H9 (cell line): ENCODE measurements around the gene COX7A2L. TPM values are rescaled to one million over a fixed set of nuclear protein-coding genes. Genes with fewer than 3 reads are reported as not detected.

Experiments
- DNase-seq: peaks from one replicate; pipeline ENCODE4 v3.0.0-alpha.2; 2017
- H2AFZ ChIP-seq: one replicate; pipeline ENCODE4 v1.6.1; 2013; ENCODE audit warnings: mild to moderate bottlenecking, low read length, control low read depth, moderate library complexity
- H2AK5ac ChIP-seq: 2 replicates; pipeline ENCODE4 v1.6.1; 2013; ENCODE audit warnings: low read length, control low read depth, mixed read lengths; ENCODE audit not compliant: insufficient read length
- H2BK120ac ChIP-seq: one replicate; pipeline ENCODE4 v1.6.1; 2013; ENCODE audit warnings: low read depth, mild to moderate bottlenecking, low read length, control low read depth, inconsistent platforms; ENCODE audit not compliant: poor library complexity, severe bottlenecking
- H2BK12ac ChIP-seq: 2 replicates; pipeline ENCODE4 v1.6.1; 2013; ENCODE audit warnings: low read length, control low read depth, mixed read lengths, low read depth; ENCODE audit not compliant: insufficient read length
- H2BK15ac ChIP-seq: 2 replicates; pipeline ENCODE4 v1.6.1; 2013; ENCODE audit warnings: low read depth, low read length, control low read depth
- H2BK20ac ChIP-seq: one replicate; pipeline ENCODE4 v1.6.1; 2013; ENCODE audit warnings: low read depth, mild to moderate bottlenecking, low read length, control low read depth, inconsistent platforms; ENCODE audit not compliant: poor library complexity, severe bottlenecking
- H2BK5ac ChIP-seq: 2 replicates; pipeline ENCODE4 v1.6.1; 2013; ENCODE audit warnings: low read length, control low read depth, mixed read lengths; ENCODE audit not compliant: insufficient read length
- H3K14ac ChIP-seq: 2 replicates; pipeline ENCODE4 v1.6.1; 2013; ENCODE audit warnings: low read length, control low read depth; ENCODE audit not compliant: insufficient read depth
- H3K18ac ChIP-seq: 2 replicates; pipeline ENCODE4 v1.6.1; 2013; ENCODE audit warnings: low read depth, mild to moderate bottlenecking, mixed read lengths, low read length, control low read depth; ENCODE audit not compliant: insufficient read length
- H3K23ac ChIP-seq: 2 replicates; pipeline ENCODE4 v1.6.1; 2013; ENCODE audit warnings: low read length, control low read depth, mixed read lengths, low read depth; ENCODE audit not compliant: insufficient read length
- H3K23me2 ChIP-seq: 2 replicates; pipeline ENCODE4 v1.6.1; 2013; ENCODE audit warnings: low read depth, mild to moderate bottlenecking, mixed read lengths, low read length, control low read depth; ENCODE audit not compliant: insufficient read length, poor library complexity, severe bottlenecking
- H3K27ac ChIP-seq: 2 replicates; pipeline ENCODE4 v1.5.1; 2013; ENCODE audit warnings: low read length, control low read depth, mixed read lengths, low read depth; ENCODE audit not compliant: insufficient read length
- H3K27me3 ChIP-seq: 2 replicates; pipeline ENCODE4 v1.6.1; 2013; ENCODE audit warnings: low read length, control low read depth, inconsistent platforms; ENCODE audit not compliant: insufficient read depth
- H3K4ac ChIP-seq: 2 replicates; pipeline ENCODE4 v1.6.1; 2013; ENCODE audit warnings: low read depth, mild to moderate bottlenecking, control low read depth, inconsistent platforms, low read length, moderate library complexity
- H3K4me1 ChIP-seq: 2 replicates; pipeline ENCODE4 v1.6.1; 2013; ENCODE audit warnings: low read length, control low read depth, inconsistent platforms; ENCODE audit not compliant: insufficient read depth
- H3K4me2 ChIP-seq: 2 replicates; pipeline ENCODE4 v1.6.1; 2013; ENCODE audit warnings: low read length, control low read depth, mixed read lengths; ENCODE audit not compliant: insufficient read length, insufficient read depth
- H3K56ac ChIP-seq: 2 replicates; pipeline ENCODE4 v1.6.1; 2013; ENCODE audit warnings: low read depth, mild to moderate bottlenecking, mixed read lengths, low read length, control low read depth; ENCODE audit not compliant: insufficient read length
- H3K79me1 ChIP-seq: 2 replicates; pipeline ENCODE4 v1.6.1; 2013; ENCODE audit warnings: low read depth, mild to moderate bottlenecking, moderate library complexity, low read length, control low read depth, inconsistent platforms; ENCODE audit not compliant: insufficient read depth, poor library complexity, severe bottlenecking
- H3K79me2 ChIP-seq: 2 replicates; pipeline ENCODE4 v1.6.1; 2013; ENCODE audit warnings: low read length, control low read depth, inconsistent platforms; ENCODE audit not compliant: insufficient read depth
- H3K9ac ChIP-seq: 2 replicates; pipeline ENCODE4 v1.6.1; 2013; ENCODE audit warnings: low read length, control low read depth, mixed read lengths; ENCODE audit not compliant: insufficient read length; ENCODE audit errors: extremely low read depth
- H3K9me3 ChIP-seq: one replicate; pipeline ENCODE4 v1.6.1; 2013; ENCODE audit warnings: low read depth, low read length, inconsistent platforms; ENCODE audit not compliant: control insufficient read depth
- H3T11ph ChIP-seq: one replicate; pipeline ENCODE4 v1.6.1; 2013; ENCODE audit warnings: mild to moderate bottlenecking, low read length, control low read depth, inconsistent platforms
- H4K20me1 ChIP-seq: one replicate; pipeline ENCODE4 v1.6.1; 2013; ENCODE audit not compliant: control insufficient read depth, insufficient read length, insufficient read depth
- H4K5ac ChIP-seq: 2 replicates; pipeline ENCODE4 v1.6.1; 2013; ENCODE audit warnings: low read depth, mild to moderate bottlenecking, mixed read lengths, low read length, control low read depth; ENCODE audit not compliant: insufficient read length
- H4K8ac ChIP-seq: replicated peaks from 2 replicates; pipeline ENCODE4 v1.6.1; 2013; ENCODE audit warnings: low read length, control low read depth, mixed read lengths, low read depth; ENCODE audit not compliant: insufficient read length
- H4K91ac ChIP-seq: 2 replicates; pipeline ENCODE4 v1.6.1; 2013; ENCODE audit warnings: low read depth, mild to moderate bottlenecking, moderate library complexity, mixed read lengths, low read length, control low read depth; ENCODE audit not compliant: insufficient read length
- H3K27ac Mint-ChIP-seq, 3 experiments: 2 replicates in 2 of 3; 3 replicates in 1 of 3; pipeline ENCODE4 v1.8.0; 2020 to 2021; ENCODE audit warnings: mixed read lengths in 3 of 3, mild to moderate bottlenecking in 1 of 3, moderate library complexity in 1 of 3
- H3K27me3 Mint-ChIP-seq: 2 replicates; pipeline ENCODE4 v1.8.0; 2021; ENCODE audit warnings: low read depth, mild to moderate bottlenecking, moderate library complexity, mixed read lengths
- H3K36me3 Mint-ChIP-seq, 3 experiments: 2 replicates in 2 of 3; 3 replicates in 1 of 3; pipeline ENCODE4 v1.8.0; 2020 to 2021; ENCODE audit warnings: low read depth in 3 of 3, mixed read lengths in 3 of 3; ENCODE audit not compliant: insufficient read depth in 1 of 3
- H3K4me1 Mint-ChIP-seq, 2 experiments: 2 replicates each; pipeline ENCODE4 v1.8.0; 2020; ENCODE audit warnings: mixed read lengths in 2 of 2
- H3K4me3 Mint-ChIP-seq, 2 experiments: 2 replicates in 1 of 2; 3 replicates in 1 of 2; pipeline ENCODE4 v1.8.0; 2020 to 2021; ENCODE audit warnings: mild to moderate bottlenecking in 2 of 2, mixed read lengths in 2 of 2, moderate library complexity in 1 of 2
- H3K9me3 Mint-ChIP-seq, 2 experiments: 2 replicates in 1 of 2; 3 replicates in 1 of 2; pipeline ENCODE4 v1.8.0; 2020; ENCODE audit warnings: mild to moderate bottlenecking in 2 of 2, mixed read lengths in 2 of 2, moderate library complexity in 1 of 2
- CTCF ChIP-seq: fragments of 200-600 bp; sonication (generic); conservative IDR thresholded peaks from 3 replicates; pipeline ENCODE4 v1.8.0; 2021; ENCODE audit warnings: antibody characterized with exemption, mild to moderate bottlenecking
- WGBS: extraction: QIAGEN DNeasy Blood & Tissue Kit; methylation state at CpG from one replicate; pipeline ENCODE4 v1.1.7; 2013; ENCODE audit warnings: missing lambda C conversion rate, low lambda C conversion rate, mixed read lengths; ENCODE audit not compliant: insufficient read length; ENCODE audit errors: extremely low coverage; 5-methylcytosine and 5-hydroxymethylcytosine counted together
- total RNA-seq: library from RNA; stranded (reverse); gene quantifications from 2 replicates; pipeline ENCODE4 v1.2.1, GENCODE V29; 2021

The COX7A2L gene
- total RNA-seq, 1 experiment from 2014 or later = 102 TPM

DNA sequence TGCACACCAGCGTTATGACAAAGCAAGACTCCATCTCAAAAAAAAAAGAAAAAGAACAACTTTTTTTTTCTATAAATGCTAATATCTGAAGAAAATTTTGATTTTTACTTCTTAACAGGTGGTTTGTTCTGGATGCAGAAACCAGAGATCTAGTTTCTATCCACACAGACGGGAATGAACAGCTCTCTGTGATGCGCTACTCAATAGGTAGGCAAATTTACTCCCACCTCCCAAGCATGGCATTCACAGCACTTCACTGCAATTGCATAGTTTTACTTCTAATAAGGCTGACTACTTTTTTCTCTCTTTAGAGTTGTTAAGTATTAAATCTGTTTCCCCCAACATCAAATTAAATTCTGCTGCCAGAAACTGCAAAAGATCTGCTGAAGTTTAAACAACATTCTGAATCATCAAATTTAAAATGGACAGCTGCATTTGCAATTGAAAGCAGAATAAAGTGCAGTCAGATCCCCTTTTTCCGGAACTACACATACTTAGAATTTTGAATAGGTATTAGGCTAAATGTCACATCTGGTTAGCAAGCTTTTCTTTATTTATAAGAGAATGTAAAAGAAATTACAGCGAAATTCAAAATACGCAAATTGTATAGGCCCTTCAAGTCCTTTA is 45.1 kb downstream of the COX7A2L start:
- H3T11ph ChIP-seq = no peak overlapping the region
- H2BK20ac ChIP-seq = no peak overlapping the region
- H4K5ac ChIP-seq = no peak overlapping the region
- no peaks in the 10 kb centered on the region for H3K27me3 Mint-ChIP-seq
- H3K56ac ChIP-seq = no peak overlapping the region
- H3K4me3 Mint-ChIP-seq = no peak overlapping the region
- no peak for DNase-seq
- no peak overlapping the region for H2AFZ ChIP-seq
- H2BK12ac ChIP-seq = no peak overlapping the region
- no peak overlapping the region for H2BK5ac ChIP-seq
- no peak overlapping the region for H3K14ac ChIP-seq
- H3K79me2 ChIP-seq = no peaks in the 10 kb centered on the region
- no peak overlapping the region for H3K23ac ChIP-seq
- H3K27ac Mint-ChIP-seq = 0 out of 7 replicates have a peak overlapping the region, but pooled peaks of 1 of the 3 experiments have one; percentile 76
- TF ChIP-seq CTCF = no peak
- no peak overlapping the region for H3K9ac ChIP-seq
- H3K4me1 Mint-ChIP-seq = no peaks in the 10 kb centered on the region
- H4K91ac ChIP-seq = no peak overlapping the region
- no peak overlapping the region for H2BK15ac ChIP-seq
- H3K9me3 Mint-ChIP-seq = no peaks in the 10 kb centered on the region
- no peak overlapping the region for H3K4me2 ChIP-seq
- H3K4ac ChIP-seq = no peak overlapping the region
- no peak overlapping the region for H4K8ac ChIP-seq
- WGBS = no CpG with 5 or more reads among the region's 6 CpGs
- H3K36me3 Mint-ChIP-seq = peaks cover 17 to 29% (median 20%) of the 10 kb centered on the region in 3 experiments; a peak in 6 of 7 replicates
- no peak overlapping the region for H2AK5ac ChIP-seq
- no peaks in the 10 kb centered on the region for H3K23me2 ChIP-seq
- H3K79me1 ChIP-seq = no peaks in the 10 kb centered on the region
- H3K9me3 ChIP-seq = no peaks in the 10 kb centered on the region
- H4K20me1 ChIP-seq = no peaks in the 10 kb centered on the region
- H2BK120ac ChIP-seq = no peak overlapping the region
- no peak overlapping the region for H3K27ac ChIP-seq
- no peaks in the 10 kb centered on the region for H3K4me1 ChIP-seq
- no peak overlapping the region for H3K18ac ChIP-seq
- H3K27me3 ChIP-seq = no peaks in the 10 kb centered on the region
